ENCODE data around the gene TACO1.

The TACO1 gene

DNA sequence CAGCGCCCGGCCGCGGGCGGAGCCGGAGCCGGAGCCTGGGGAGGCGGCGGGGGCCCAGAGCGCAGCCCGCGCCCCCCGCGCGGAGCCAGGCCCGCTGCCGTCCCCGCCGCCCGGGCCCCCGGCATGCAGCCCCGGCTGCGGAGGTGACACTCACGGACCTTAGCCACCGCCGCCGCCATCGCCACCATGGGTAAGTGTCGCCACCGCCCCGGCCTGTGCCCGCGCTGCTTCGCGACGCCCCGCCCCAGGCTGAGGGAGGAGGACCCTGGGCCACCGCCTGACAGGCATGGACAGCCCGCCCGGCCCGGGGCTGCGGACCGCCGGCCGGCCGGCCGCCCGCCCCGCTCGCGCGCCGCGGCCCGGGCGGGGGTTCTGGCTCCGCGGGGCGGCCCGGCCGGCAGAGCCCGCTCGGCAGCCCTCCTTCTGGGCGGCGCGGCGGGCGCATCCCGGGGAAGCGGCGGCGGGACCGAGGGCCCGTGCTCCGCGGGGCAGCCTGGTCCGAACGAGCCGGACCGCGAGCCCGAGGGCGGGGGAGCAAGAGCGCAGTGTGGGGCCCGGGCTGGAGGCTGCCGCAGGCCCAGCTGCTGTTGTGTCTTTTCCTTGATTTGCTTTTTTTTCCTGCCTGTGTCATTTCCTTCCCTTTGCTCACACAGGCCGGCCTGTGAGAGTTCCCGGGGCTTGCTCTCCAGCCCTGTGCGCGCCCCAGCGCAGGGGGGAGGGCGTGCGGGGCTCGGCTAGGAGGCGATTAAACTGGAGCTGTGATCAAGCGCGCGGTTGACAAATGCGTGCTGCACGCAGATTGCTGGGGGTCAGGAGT is 22.1 kb downstream of the TACO1 start:
- Histone ChIP-seq H3K9me3 (ENCODE audit: control insufficient read depth in 2 of 2, low read length in 2 of 2) (no peaks in the 10 kb centered on the region), H3K4me3 (ENCODE audit: low read length in 2 of 2) (peak overlapping the region; percentile 78 to 82), H3K36me3 (ENCODE audit: control insufficient read depth in 2 of 2, insufficient read depth in 2 of 2, low read length in 2 of 2) (no peaks in the 10 kb centered on the region), H3K4me1 (ENCODE audit: control insufficient read depth in 2 of 2, insufficient read depth in 2 of 2, low read length in 2 of 2) (peaks cover 3 to 16% of the 10 kb centered on the region in 2 donors), H3K27me3 (ENCODE audit: control insufficient read depth in 2 of 2, insufficient read depth in 2 of 2, low read length in 2 of 2) (no peaks in the 10 kb centered on the region), H3K27ac (ENCODE audit: low read depth in 2 of 2, low read length in 2 of 2) (peak overlapping the region; percentile 69 to 74), H3K9ac (ENCODE audit: low read depth in 1 of 2, low read length in 2 of 2) (peak overlapping the region; percentile 68 to 73)

- no peak overlapping the region for H3K27ac ChIP-seq (ENCODE audit: low read depth in 2 of 2, low read length in 2 of 2)
- no peaks in the 10 kb centered on the region for H3K36me3 ChIP-seq (ENCODE audit: control insufficient read depth in 2 of 2, insufficient read depth in 2 of 2, low read length in 2 of 2)
- H3K9ac ChIP-seq (ENCODE audit: low read depth in 1 of 2, low read length in 2 of 2): peak overlapping the region in 1 of 2 donors; percentile 73
- peaks cover 3 to 16% of the 10 kb centered on the region in 2 donors for H3K4me1 ChIP-seq (ENCODE audit: control insufficient read depth in 2 of 2, insufficient read depth in 2 of 2, low read length in 2 of 2)
- H3K4me3 ChIP-seq (ENCODE audit: low read length in 2 of 2): peak overlapping the region; percentile 78 to 82
- H3K27me3 ChIP-seq (ENCODE audit: control insufficient read depth in 2 of 2, insufficient read depth in 2 of 2, low read length in 2 of 2): no peaks in the 10 kb centered on the region
- H3K9me3 ChIP-seq (ENCODE audit: control insufficient read depth in 2 of 2, low read length in 2 of 2): no peaks in the 10 kb centered on the region
Measured at GRCh38 chr17:63623786-63624530, 23.3 kb downstream of the TACO1 start.

DNA sequence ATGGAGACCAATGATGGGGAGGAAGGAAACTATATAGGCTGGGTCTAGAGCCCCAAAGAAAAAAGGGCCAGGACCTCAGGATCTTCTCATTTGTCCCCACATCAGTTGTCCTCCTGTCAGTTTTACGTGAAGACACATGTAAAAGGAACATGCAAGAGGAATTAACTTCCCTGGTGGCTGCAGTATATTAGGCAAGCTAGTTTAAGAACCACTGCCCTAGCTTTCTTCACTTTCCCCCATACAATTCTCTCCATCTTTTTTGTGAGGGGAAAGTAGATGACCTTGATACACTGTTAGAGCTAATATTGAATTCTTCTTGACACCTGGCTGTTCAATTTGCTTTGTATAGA is 23.8 kb downstream of the TACO1 start:
- no peak overlapping the region for H3K9ac ChIP-seq (ENCODE audit: low read depth in 1 of 2, low read length in 2 of 2)
- peaks cover 3 to 16% of the 10 kb centered on the region in 2 donors for H3K4me1 ChIP-seq (ENCODE audit: control insufficient read depth in 2 of 2, insufficient read depth in 2 of 2, low read length in 2 of 2)
- no peaks in the 10 kb centered on the region for H3K36me3 ChIP-seq (ENCODE audit: control insufficient read depth in 2 of 2, insufficient read depth in 2 of 2, low read length in 2 of 2)
- no peak overlapping the region for H3K27ac ChIP-seq (ENCODE audit: low read depth in 2 of 2, low read length in 2 of 2)
- H3K4me3 ChIP-seq (ENCODE audit: low read length in 2 of 2): no peak overlapping the region
- no peaks in the 10 kb centered on the region for H3K27me3 ChIP-seq (ENCODE audit: control insufficient read depth in 2 of 2, insufficient read depth in 2 of 2, low read length in 2 of 2)
- no peaks in the 10 kb centered on the region for H3K9me3 ChIP-seq (ENCODE audit: control insufficient read depth in 2 of 2, low read length in 2 of 2)

- H3K4me1 ChIP-seq (ENCODE audit: control insufficient read depth in 2 of 2, insufficient read depth in 2 of 2, low read length in 2 of 2): peaks cover 6 to 19% of the 10 kb centered on the region in 2 donors
- no peak overlapping the region for H3K27ac ChIP-seq (ENCODE audit: low read depth in 2 of 2, low read length in 2 of 2)
Measured at GRCh38 chr17:63626551-63627180, 26.0 kb downstream of the TACO1 start.

DNA sequence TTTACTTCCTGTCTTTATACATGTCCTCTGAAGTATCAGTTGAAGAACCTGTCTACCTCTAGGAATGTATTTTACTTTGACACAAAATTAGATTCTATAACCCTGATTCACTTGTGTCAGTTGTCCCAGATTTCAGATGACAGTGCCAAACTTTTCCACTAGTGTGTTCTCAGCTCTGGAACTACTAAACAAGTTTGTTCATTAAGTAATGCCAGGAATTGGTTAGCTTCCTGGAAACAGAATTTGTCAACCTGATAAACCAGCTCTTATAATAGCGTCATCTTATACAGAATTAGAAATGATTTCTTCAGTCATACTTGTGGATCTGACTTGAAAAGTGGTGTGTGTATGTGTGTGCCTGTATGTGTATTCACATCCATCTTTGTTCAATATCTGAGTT is 28.9 kb downstream of the TACO1 start:
- no peaks in the 10 kb centered on the region for H3K9me3 ChIP-seq (ENCODE audit: control insufficient read depth in 2 of 2, low read length in 2 of 2)
- H3K27ac ChIP-seq (ENCODE audit: low read depth in 2 of 2, low read length in 2 of 2): no peak overlapping the region
- H3K36me3 ChIP-seq (ENCODE audit: control insufficient read depth in 2 of 2, insufficient read depth in 2 of 2, low read length in 2 of 2): peaks cover 4 to 9% of the 10 kb centered on the region in 2 donors
- H3K9ac ChIP-seq (ENCODE audit: low read depth in 1 of 2, low read length in 2 of 2): no peak overlapping the region
- no peaks in the 10 kb centered on the region for H3K27me3 ChIP-seq (ENCODE audit: control insufficient read depth in 2 of 2, insufficient read depth in 2 of 2, low read length in 2 of 2)
- H3K4me1 ChIP-seq (ENCODE audit: control insufficient read depth in 2 of 2, insufficient read depth in 2 of 2, low read length in 2 of 2): peaks cover 3 to 7% of the 10 kb centered on the region in 2 donors
- no peak overlapping the region for H3K4me3 ChIP-seq (ENCODE audit: low read length in 2 of 2)

More at GRCh38 chr17:63626551-63627180, 26.0 kb downstream of the TACO1 start:
- H3K36me3 ChIP-seq (ENCODE audit: control insufficient read depth in 2 of 2, insufficient read depth in 2 of 2, low read length in 2 of 2): no peaks in the 10 kb centered on the region
- H3K27me3 ChIP-seq (ENCODE audit: control insufficient read depth in 2 of 2, insufficient read depth in 2 of 2, low read length in 2 of 2): no peaks in the 10 kb centered on the region
- no peak overlapping the region for H3K4me3 ChIP-seq (ENCODE audit: low read length in 2 of 2)
- H3K9ac ChIP-seq (ENCODE audit: low read depth in 1 of 2, low read length in 2 of 2): peak overlapping the region in 1 of 2 donors; percentile 12
- H3K9me3 ChIP-seq (ENCODE audit: control insufficient read depth in 2 of 2, low read length in 2 of 2): no peaks in the 10 kb centered on the region

- Histone ChIP-seq H3K4me3 (ENCODE audit: low read length in 2 of 2) (no peak overlapping the region), H3K27me3 (ENCODE audit: control insufficient read depth in 2 of 2, insufficient read depth in 2 of 2, low read length in 2 of 2) (no peaks in the 10 kb centered on the region), H3K9ac (ENCODE audit: low read depth in 1 of 2, low read length in 2 of 2) (no peak overlapping the region), H3K4me1 (ENCODE audit: control insufficient read depth in 2 of 2, insufficient read depth in 2 of 2, low read length in 2 of 2) (peaks cover 3 to 7% of the 10 kb centered on the region in 2 donors), H3K27ac (ENCODE audit: low read depth in 2 of 2, low read length in 2 of 2) (no peak overlapping the region), H3K9me3 (ENCODE audit: control insufficient read depth in 2 of 2, low read length in 2 of 2) (no peaks in the 10 kb centered on the region), H3K36me3 (ENCODE audit: control insufficient read depth in 2 of 2, insufficient read depth in 2 of 2, low read length in 2 of 2) (peaks cover 8 to 12% of the 10 kb centered on the region in 2 donors)
Measured at GRCh38 chr17:63631062-63631461, 30.4 kb downstream of the TACO1 start.

GRCh38 chr17:63631626-63632025 is 30.9 kb downstream of the TACO1 start:
- H3K4me1 ChIP-seq (ENCODE audit: control insufficient read depth in 2 of 2, insufficient read depth in 2 of 2, low read length in 2 of 2): peaks cover 3 to 7% of the 10 kb centered on the region in 2 donors
- no peaks in the 10 kb centered on the region for H3K27me3 ChIP-seq (ENCODE audit: control insufficient read depth in 2 of 2, insufficient read depth in 2 of 2, low read length in 2 of 2)

GRCh38 chr17:63633742-63634141 is 33.0 kb downstream of the TACO1 start:
- Histone ChIP-seq H3K9ac (ENCODE audit: low read depth in 1 of 2, low read length in 2 of 2) (no peak overlapping the region), H3K27me3 (ENCODE audit: control insufficient read depth in 2 of 2, insufficient read depth in 2 of 2, low read length in 2 of 2) (no peaks in the 10 kb centered on the region), H3K4me3 (ENCODE audit: low read length in 2 of 2) (no peak overlapping the region), H3K4me1 (ENCODE audit: control insufficient read depth in 2 of 2, insufficient read depth in 2 of 2, low read length in 2 of 2) (peaks cover 2 to 3% of the 10 kb centered on the region in 2 donors), H3K36me3 (ENCODE audit: control insufficient read depth in 2 of 2, insufficient read depth in 2 of 2, low read length in 2 of 2) (peaks cover 16 to 26% of the 10 kb centered on the region in 2 donors), H3K27ac (ENCODE audit: low read depth in 2 of 2, low read length in 2 of 2) (no peak overlapping the region), H3K9me3 (ENCODE audit: control insufficient read depth in 2 of 2, low read length in 2 of 2) (no peaks in the 10 kb centered on the region)

More at GRCh38 chr17:63631626-63632025, 30.9 kb downstream of the TACO1 start:
- Histone ChIP-seq H3K27ac (ENCODE audit: low read depth in 2 of 2, low read length in 2 of 2) (no peak overlapping the region), H3K4me3 (ENCODE audit: low read length in 2 of 2) (no peak overlapping the region), H3K9ac (ENCODE audit: low read depth in 1 of 2, low read length in 2 of 2) (no peak overlapping the region), H3K36me3 (ENCODE audit: control insufficient read depth in 2 of 2, insufficient read depth in 2 of 2, low read length in 2 of 2) (peaks cover 13 to 17% of the 10 kb centered on the region in 2 donors), H3K9me3 (ENCODE audit: control insufficient read depth in 2 of 2, low read length in 2 of 2) (no peaks in the 10 kb centered on the region)

GRCh38 chr17:63634163-63634562 is 33.5 kb downstream of the TACO1 start:
- Histone ChIP-seq H3K4me1 (ENCODE audit: control insufficient read depth in 2 of 2, insufficient read depth in 2 of 2, low read length in 2 of 2) (peaks cover 2 to 3% of the 10 kb centered on the region in 2 donors), H3K36me3 (ENCODE audit: control insufficient read depth in 2 of 2, insufficient read depth in 2 of 2, low read length in 2 of 2) (peaks cover 16 to 26% of the 10 kb centered on the region in 2 donors), H3K9me3 (ENCODE audit: control insufficient read depth in 2 of 2, low read length in 2 of 2) (no peaks in the 10 kb centered on the region), H3K4me3 (ENCODE audit: low read length in 2 of 2) (no peak overlapping the region), H3K9ac (ENCODE audit: low read depth in 1 of 2, low read length in 2 of 2) (no peak overlapping the region), H3K27me3 (ENCODE audit: control insufficient read depth in 2 of 2, insufficient read depth in 2 of 2, low read length in 2 of 2) (no peaks in the 10 kb centered on the region), H3K27ac (ENCODE audit: low read depth in 2 of 2, low read length in 2 of 2) (no peak overlapping the region)

DNA sequence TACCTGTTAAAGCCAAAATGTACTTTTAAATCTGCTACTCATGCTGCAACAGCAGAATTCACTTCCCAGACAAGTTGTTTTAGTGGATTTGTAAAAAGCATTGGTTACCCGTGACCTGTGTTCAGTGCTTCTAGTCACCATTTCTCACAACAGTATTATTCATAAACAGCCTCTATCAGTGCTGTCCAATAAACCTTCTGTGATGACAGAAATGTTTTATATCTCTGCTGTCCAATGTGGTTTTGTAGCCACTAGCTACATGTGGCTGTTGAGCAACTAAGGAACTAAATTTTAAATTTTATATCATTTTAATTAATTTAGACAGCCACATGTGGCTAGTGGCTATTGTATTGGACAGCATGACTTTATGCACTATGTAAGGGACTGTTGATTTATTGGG is 34.1 kb downstream of the TACO1 start:
- Histone ChIP-seq H3K27ac (ENCODE audit: low read depth in 2 of 2, low read length in 2 of 2) (no peak overlapping the region), H3K27me3 (ENCODE audit: control insufficient read depth in 2 of 2, insufficient read depth in 2 of 2, low read length in 2 of 2) (no peaks in the 10 kb centered on the region), H3K4me1 (ENCODE audit: control insufficient read depth in 2 of 2, insufficient read depth in 2 of 2, low read length in 2 of 2) (peaks cover 2 to 3% of the 10 kb centered on the region in 2 donors), H3K9ac (ENCODE audit: low read depth in 1 of 2, low read length in 2 of 2) (no peak overlapping the region), H3K36me3 (ENCODE audit: control insufficient read depth in 2 of 2, insufficient read depth in 2 of 2, low read length in 2 of 2) (peaks cover 16 to 26% of the 10 kb centered on the region in 2 donors), H3K9me3 (ENCODE audit: control insufficient read depth in 2 of 2, low read length in 2 of 2) (no peaks in the 10 kb centered on the region), H3K4me3 (ENCODE audit: low read length in 2 of 2) (no peak overlapping the region)
